Measurements from ENCODE around the gene TRIM9.
"Not testable (repeated sequence)": the region's sequence is repeated elsewhere in the genome, so short reads cannot be mapped to it uniquely, and the experiment has no call there.

DNA sequence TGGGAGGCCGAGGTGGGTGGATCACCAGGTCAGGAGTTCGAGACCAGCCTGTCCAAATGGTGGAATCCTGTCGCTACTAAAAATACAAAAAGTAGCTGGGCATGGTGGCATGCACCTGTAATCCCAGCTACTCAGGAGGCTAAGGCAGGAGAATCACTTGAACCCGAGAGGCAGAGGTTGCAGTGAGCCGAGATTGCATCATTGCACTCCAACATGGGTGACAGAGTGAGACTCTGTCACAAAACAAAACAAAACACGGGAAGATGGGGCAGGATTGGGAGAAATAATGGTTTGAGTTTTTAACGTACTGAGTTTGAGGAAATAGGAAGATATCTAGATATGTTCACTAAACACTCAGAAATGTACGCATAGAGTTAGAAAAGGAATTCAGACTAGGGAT is 153.3 kb downstream of the TRIM9 start:
- TF ChIP-seq, protein P1, sequence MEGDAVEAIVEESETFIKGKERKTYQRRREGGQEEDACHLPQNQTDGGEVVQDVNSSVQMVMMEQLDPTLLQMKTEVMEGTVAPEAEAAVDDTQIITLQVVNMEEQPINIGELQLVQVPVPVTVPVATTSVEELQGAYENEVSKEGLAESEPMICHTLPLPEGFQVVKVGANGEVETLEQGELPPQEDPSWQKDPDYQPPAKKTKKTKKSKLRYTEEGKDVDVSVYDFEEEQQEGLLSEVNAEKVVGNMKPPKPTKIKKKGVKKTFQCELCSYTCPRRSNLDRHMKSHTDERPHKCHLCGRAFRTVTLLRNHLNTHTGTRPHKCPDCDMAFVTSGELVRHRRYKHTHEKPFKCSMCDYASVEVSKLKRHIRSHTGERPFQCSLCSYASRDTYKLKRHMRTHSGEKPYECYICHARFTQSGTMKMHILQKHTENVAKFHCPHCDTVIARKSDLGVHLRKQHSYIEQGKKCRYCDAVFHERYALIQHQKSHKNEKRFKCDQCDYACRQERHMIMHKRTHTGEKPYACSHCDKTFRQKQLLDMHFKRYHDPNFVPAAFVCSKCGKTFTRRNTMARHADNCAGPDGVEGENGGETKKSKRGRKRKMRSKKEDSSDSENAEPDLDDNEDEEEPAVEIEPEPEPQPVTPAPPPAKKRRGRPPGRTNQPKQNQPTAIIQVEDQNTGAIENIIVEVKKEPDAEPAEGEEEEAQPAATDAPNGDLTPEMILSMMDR (IDR thresholded peaks at IDR 0.05) = not testable (repeated sequence)
- TF ChIP-seq POLR2A (IDR thresholded peaks at IDR 0.05) = not testable (repeated sequence)

All from ovary (tissue), 3 donors.